Nucleus accumbens (tissue), 56 donors: ENCODE measurements around the gene RIPOR2.
"Not testable (repeated sequence)": the region's sequence is repeated elsewhere in the genome, so short reads cannot be mapped to it uniquely, and the experiment has no call there.

ENCODE experiments used
- DNase-seq, 56 donors: peaks; one replicate each; lab custom pipeline; 2025; lab: John Stamatoyannopoulos, UW

Gene RIPOR2

DNA sequence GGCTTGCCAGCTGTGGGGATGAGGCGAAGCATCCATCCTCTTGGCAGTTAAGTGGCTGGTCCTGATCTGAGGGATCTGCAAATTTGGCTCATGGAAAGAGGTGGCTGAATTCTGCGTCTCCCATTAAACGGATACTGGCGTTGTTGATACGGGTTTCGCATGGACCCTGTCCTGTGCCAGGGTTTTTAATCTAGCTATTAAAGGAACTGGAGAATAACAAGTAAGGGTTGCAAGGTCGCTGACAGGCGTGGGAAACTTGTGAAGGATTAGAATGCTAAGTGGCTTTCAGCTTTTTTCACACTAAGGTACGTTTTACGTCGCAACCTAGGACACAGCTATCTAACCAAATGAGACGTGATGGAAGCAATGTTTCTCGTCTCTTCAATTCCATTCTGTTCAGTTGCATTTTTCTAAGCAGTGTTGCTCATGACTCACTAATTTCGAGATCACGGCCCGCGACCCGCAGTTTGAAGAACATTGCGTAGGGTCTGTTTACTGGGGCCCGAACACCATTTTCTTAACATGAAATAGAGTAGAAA, 160.2 kb downstream of the RIPOR2 start:
- no peak for DNase-seq

DNA sequence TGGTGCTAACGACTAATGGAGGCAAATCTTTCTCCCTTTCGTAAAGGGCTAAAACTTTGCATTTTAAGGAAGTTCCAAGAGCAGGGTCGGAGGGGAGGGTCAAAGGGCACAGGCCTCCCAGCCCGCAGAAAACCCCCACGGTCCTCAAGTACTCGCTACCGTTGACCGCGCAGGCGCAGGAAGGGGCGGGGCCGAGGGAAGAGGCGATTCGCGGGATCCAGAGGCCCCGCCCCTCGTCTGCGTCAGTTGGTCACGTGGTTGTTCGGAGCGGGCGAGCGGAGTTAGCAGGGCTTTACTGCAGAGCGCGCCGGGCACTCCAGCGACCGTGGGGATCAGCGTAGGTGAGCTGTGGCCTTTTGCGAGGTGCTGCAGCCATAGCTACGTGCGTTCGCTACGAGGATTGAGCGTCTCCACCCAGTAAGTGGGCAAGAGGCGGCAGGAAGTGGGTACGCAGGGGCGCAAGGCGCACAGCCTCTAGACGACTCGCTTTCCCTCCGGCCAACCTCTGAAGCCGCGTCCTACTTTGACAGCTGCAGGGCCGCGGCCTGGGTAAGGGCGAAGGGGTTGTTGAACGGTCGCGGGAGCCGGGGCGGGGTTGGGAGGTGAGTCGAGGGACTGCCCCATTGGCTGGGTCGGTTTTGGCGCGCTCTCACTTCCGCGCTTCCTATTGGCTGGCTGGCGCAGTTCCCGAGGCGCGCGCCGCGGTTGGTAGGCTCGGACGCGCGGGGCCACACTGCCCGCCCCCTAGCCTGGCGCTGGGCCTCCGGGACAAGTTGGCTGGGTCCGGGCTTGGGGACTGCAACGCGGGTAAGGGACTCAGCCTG, 160.9 kb downstream of the RIPOR2 start, which contains the start of gene GMNN:
Gene GMNN (plus strand): TSS at position 242 of the 824 bp plus-strand sequence. CDS start 2,310 bp downstream, outside the sequence.
- DNase-seq = peak; percentile 61 to 99 (median 92)

- no peak for DNase-seq
Measured at GRCh38 chr6:24768361-24768760, 167.4 kb downstream of the RIPOR2 start.

DNA sequence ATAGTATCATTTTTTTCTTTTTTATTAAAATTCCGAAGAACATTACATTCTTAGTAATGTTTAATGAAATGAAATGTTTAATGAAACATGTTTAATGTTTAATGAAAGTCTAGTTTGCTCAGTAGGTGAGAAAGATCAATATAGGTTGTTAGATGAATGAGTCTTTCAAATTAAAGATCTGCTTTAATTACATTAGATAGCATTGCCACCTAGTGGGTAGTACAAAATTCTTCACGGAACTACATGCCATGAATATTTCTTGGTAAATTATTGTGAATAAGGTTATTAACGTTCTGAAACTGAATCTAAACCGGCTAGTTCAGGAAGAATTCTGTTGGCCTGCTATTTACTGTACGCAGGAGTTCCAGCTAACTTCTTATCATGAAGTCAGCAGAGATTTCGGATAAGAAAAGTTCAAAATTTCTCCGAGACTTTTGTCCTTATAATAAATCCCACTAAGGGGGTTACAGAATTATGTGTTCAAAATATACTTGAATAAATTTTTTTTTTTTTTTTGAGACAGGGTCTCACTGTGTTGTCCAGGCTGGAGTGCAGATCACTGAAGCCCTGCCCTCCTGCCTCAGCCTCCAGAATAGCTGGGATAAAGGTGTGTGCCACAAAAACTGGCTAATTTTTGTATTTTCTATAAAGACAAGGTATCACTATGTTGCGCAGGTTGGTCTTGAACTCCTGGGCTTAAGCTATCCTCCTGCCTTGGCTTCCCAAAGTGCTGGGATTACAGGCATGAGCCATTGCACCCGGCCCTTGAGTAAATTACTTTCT, 168.9 kb downstream of the RIPOR2 start:
- no peak for DNase-seq

DNA sequence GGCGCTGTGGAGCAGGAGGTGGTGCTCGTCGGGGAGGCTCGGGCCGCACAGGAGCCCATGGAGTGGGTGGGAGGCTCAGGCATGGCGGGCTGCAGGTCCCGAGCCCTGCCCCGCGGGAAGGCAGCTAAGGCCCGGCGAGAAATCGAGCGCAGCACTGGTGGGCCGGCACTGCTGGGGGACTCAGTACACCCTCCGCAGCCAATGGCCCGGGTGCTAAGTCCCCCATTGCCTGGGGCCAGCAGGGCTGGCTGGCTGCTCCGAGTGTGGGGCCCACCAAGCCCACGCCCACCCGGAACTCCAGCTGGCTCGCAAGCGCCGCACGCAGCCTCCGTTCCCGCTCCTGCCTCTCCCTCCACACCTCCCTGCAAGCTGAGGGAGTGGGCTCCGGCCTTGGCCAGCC, 169.8 kb downstream of the RIPOR2 start:
- DNase-seq = not testable (repeated sequence)

DNA sequence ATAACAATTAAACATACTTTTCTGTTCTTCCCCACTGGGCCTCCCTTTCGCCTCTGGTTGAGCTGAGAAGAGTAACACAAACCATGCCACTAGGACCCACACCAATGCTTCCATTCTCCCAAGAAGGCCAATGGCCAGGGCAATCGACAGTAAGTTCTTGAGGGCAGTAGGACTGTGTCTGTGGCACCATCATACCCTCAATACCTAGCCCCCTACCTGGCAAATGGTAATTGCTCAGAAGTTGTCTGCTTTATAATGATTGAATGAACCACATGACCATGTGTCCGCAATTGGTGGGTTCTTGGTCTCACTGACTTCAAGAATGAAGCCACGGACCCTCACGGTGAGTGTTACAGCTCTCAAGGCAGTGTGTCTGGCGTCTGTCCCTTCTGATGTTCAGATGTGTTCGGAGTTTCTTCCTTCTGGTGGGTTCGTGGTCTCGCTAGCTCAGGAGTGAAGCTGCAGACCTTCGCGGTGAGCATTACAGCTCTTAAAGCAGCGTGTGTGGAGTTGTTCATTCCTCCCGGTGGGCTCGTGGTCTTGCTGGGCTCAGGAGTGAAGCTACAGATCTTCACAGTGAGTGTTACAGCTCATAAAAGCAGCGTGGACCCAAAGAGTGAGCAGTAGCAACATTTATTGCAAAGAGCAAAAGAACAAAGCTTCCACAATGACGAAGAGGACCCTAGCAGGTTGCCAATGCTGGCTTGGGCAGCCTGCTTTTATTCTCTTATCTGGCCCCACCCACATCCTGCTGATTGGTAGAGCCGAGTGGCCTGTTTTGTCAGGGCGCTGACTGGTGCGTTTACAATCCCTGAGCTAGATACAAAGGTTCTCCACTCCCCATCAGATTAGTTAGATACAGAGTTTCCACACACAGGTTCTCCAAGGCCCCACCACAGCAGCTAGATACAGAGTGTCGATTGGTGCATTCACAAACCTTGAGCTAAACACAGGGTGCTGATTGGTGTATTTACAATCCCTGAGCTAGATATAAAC, 170.6 kb downstream of the RIPOR2 start:
- not testable (repeated sequence) for DNase-seq

DNA sequence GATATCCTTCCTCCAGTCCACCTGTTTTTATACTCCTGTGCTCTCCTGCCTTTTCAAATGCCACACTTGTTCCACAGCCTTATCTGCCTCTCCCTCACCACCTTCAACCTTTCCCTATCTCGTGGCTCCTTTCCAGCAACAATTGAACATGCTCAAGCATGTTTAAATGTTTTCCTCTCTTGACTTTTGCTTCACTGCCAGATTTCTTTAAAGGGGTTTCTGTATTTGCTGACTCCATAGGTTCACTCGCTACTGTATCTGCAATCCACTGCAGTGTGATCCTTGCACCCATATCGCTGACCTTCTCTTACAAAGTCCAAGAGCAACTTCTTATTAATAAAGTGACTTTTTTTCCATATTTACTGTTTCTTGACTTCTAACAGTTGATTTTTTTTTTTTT, 172.2 kb downstream of the RIPOR2 start:
- no peak for DNase-seq

DNA sequence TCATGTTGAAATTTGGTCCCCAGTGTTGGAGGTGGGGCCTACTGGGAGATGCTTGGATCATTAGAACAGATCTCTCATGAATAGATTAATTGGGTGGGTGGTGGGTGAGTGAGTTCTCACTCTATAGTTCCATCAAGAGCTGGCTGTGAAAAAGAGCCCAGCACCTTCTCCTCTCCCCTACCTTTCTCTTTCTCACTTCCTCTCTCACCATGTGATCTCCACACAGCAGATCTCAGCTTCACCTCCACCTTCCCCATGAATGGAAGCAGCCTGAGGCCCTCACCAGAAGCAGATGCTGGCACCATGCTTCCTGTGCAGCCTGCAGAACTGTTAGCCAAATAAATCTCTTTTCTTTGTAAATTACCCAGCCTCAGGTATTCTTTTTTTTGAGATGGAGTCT, 173.9 kb downstream of the RIPOR2 start:
- no peak for DNase-seq

- DNase-seq = no peak
Measured at GRCh38 chr6:24761193-24761835, 174.4 kb downstream of the RIPOR2 start.

GRCh38 chr6:24760210-24760609, 175.6 kb downstream of the RIPOR2 start:
- DNase-seq = no peak

DNA sequence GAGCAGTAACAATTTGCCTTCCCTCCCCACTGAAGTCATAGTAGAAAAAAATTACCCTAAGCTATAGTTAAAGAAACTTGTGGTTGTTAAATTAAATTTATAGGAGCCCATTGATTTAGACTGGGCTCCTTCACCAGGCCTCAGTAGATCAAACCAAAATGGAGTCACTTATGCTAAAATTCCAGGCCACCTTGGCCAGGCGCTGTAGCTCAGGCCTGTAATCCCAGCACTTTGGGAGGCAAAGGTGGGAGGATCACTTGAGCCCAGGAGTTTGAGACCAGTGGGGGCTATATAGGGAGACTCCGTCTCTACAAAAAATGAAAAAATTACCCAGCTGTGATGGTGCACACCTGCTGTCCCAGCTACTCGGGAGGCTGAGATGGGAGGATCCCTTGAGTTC, 176.0 kb downstream of the RIPOR2 start:
- no peak for DNase-seq

GRCh38 chr6:24757611-24758010, 178.1 kb downstream of the RIPOR2 start:
- DNase-seq = no peak

GRCh38 chr6:24755279-24755678, 180.5 kb downstream of the RIPOR2 start:
- DNase-seq = no peak

- not testable (repeated sequence) for DNase-seq
Measured at GRCh38 chr6:24754378-24754777, 181.4 kb downstream of the RIPOR2 start.
